ENCODE data around the gene GCNT2.

Gene GCNT2

DNA sequence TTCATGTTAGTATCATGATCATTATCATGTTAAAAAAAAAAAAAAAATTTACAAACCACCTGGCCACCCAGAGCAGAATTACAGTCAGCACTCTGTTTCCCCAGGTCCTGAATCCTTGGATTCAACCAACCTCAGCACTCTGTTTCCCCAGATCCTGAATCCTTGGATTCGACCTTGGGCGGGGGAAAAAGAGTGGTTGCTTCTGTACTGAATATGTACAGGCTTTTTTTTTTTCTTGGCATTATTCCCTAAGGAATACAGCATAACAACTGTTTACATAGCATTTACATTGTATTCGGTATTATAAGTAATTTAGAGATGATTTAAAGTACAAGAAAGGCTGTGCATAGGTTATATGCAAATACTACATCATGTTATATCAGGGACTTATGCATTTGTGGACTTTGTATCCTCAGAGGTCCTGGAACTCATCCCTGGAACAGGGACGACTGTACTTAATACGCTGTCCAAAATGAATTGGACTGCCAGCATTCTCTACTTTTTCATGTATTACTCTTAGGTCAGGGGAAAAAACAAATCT, 31.2 kb downstream of the GCNT2 start:
- TF ChIP-seq, protein P1, sequence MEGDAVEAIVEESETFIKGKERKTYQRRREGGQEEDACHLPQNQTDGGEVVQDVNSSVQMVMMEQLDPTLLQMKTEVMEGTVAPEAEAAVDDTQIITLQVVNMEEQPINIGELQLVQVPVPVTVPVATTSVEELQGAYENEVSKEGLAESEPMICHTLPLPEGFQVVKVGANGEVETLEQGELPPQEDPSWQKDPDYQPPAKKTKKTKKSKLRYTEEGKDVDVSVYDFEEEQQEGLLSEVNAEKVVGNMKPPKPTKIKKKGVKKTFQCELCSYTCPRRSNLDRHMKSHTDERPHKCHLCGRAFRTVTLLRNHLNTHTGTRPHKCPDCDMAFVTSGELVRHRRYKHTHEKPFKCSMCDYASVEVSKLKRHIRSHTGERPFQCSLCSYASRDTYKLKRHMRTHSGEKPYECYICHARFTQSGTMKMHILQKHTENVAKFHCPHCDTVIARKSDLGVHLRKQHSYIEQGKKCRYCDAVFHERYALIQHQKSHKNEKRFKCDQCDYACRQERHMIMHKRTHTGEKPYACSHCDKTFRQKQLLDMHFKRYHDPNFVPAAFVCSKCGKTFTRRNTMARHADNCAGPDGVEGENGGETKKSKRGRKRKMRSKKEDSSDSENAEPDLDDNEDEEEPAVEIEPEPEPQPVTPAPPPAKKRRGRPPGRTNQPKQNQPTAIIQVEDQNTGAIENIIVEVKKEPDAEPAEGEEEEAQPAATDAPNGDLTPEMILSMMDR (IDR thresholded peaks at IDR 0.05; ENCODE audit: low read depth, low read length): no peak
- no peak for DNase-seq (ENCODE audit: extremely low read depth, low read depth)

DNA sequence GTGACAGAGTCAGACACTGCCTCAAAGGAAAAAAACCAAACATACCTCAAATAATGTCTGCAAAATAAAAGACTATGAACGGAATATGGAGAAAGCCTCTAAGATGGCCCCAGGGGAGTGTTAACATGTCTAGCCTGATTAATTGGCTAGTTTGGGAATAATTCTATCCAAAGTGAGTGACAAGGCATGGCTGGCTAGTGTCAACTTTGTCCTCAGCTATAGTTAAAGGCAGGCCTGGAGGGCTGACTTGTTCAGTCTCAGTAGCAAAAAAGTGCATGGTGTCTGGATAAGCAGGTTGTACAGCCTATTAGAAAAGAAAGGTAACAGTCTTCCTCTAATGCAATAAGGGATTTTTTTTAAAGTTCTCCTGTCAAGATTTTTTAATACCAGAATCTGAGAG, 32.7 kb downstream of the GCNT2 start:
- TF ChIP-seq, protein P1 (IDR thresholded peaks at IDR 0.05; ENCODE audit: low read depth, low read length): no peak
- DNase-seq (ENCODE audit: extremely low read depth, low read depth): no peak

DNA sequence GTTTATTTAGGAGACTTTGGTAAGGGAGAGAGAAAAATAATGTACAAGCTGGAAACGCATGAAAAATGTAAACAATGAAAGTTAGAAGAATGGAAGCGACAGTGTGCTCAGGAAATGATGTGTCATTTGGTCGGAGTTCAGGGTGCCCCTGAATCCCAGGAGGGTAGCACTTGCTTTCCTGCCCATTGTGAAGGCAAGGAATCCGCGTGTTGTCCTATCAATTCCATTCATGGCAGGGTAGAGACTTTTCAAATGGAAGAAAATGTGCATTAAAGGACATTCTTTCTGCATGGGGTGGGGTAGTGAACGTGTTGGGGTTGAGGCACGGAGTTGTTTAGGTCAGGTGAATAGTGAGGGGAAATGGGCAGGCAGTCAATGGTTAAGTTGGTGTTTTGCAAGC, 33.7 kb downstream of the GCNT2 start:
- TF ChIP-seq, protein P1 (IDR thresholded peaks at IDR 0.05; ENCODE audit: low read depth, low read length): no peak
- no peak for DNase-seq (ENCODE audit: extremely low read depth, low read depth)

DNA sequence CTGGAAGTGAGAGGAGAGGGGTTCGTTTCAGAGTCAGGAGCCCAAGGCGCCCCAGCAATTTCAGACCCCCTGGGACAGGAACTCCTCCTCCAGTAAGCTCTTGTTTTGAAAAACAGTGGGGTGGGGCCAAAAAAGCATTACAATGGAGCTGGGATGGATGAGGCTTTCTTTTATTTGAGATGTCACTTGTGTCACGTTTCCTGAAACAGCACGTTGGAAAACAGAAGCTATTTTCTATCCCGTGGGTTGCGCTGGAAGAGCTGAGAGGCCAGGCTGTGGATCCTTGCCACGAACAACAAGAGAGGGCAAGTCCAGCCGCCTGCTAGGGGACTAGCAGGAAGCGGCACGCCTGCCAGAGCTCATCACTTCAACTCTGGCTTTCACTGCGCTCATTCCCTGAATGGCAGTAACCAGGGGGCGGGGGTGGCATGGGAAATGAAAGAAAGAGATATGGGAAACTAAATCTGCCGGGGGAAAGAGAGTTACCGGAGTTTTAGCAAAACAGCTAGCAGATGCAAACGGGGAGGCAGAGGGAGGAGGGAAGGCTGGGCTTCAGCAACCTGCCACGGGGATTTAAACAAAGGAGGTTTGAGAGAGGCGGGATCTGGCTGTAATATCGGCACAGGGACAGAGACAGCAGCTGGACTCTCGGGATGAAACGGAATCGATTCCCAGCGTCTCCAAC, 34.6 kb downstream of the GCNT2 start:
- DNase-seq (ENCODE audit: extremely low read depth, low read depth): no peak
- TF ChIP-seq, protein P1 (IDR thresholded peaks at IDR 0.05; ENCODE audit: low read depth, low read length): no peak

DNA sequence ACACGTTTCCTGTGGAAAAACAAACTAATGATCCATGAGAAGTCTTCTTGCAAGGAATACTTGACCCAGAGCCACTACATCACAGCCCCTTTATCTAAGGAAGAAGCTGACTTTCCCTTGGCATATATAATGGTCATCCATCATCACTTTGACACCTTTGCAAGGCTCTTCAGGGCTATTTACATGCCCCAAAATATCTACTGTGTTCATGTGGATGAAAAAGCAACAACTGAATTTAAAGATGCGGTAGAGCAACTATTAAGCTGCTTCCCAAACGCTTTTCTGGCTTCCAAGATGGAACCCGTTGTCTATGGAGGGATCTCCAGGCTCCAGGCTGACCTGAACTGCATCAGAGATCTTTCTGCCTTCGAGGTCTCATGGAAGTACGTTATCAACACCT, 35.4 kb downstream of the GCNT2 start:
- TF ChIP-seq, protein P1 (IDR thresholded peaks at IDR 0.05; ENCODE audit: low read depth, low read length): no peak
- DNase-seq (ENCODE audit: extremely low read depth, low read depth): no peak

DNA sequence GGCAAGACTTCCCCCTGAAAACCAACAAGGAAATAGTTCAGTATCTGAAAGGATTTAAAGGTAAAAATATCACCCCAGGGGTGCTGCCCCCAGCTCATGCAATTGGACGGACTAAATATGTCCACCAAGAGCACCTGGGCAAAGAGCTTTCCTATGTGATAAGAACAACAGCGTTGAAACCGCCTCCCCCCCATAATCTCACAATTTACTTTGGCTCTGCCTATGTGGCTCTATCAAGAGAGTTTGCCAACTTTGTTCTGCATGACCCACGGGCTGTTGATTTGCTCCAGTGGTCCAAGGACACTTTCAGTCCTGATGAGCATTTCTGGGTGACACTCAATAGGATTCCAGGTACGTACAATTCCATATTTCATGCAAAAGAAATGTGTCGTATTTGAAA, 35.8 kb downstream of the GCNT2 start:
- TF ChIP-seq, protein P1 (IDR thresholded peaks at IDR 0.05; ENCODE audit: low read depth, low read length): no peak
- no peak for DNase-seq (ENCODE audit: extremely low read depth, low read depth)

DNA sequence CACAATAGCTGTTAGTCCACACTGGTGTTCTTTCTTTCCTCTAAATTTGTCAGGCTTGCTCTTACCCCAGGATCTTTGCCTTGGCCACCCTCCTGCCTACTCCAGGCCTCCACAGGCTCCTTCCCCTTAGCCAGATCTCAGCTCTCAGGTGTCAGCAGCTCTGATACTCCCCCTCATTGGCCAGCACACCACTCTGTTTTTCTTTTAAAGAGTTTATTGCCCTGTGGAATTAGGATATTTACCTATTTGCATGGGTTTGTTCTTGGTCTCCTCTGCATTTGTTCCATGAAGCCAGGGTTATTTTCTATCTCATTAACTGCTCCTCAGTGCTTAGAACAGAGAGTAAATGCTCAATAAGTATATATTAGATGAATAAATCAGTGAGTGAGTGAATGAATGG, 36.8 kb downstream of the GCNT2 start:
- DNase-seq (ENCODE audit: extremely low read depth, low read depth): no peak
- TF ChIP-seq, protein P1 (IDR thresholded peaks at IDR 0.05; ENCODE audit: low read depth, low read length): no peak

Measured in AG09319 (cell line).